SK-N-MC (cell line): Measurements from ENCODE around the gene MRTFB.

Source experiments
- DNase-seq: peaks from one replicate; pipeline ENCODE4 v3.0.0-alpha.2; 2011; ENCODE audit warnings: low read depth, low spot score
- H3K27ac ChIP-seq: fragments of 200-600 bp; sonication (generic); 2 replicates; pipeline ENCODE4 v1.5.1; 2016; ENCODE audit warnings: mixed run types
- H3K36me3 ChIP-seq: fragments of 200-600 bp; sonication (generic); 2 replicates; pipeline ENCODE4 v1.6.1; 2017; ENCODE audit warnings: antibody characterized with exemption, low read length, mixed read lengths; ENCODE audit not compliant: insufficient read depth
- H3K4me3 ChIP-seq: fragments of 200-600 bp; sonication (generic); 2 replicates; pipeline ENCODE4 v1.5.1; 2016
- H3K9ac ChIP-seq: fragments of 200-600 bp; sonication (generic); 2 replicates; pipeline ENCODE4 v1.8.0; 2017; ENCODE audit warnings: mixed run types, mixed read lengths; ENCODE audit not compliant: insufficient read length
- H3K9me3 ChIP-seq: fragments of 200-600 bp; sonication (generic); 2 replicates; pipeline ENCODE4 v1.6.1; 2017; ENCODE audit warnings: low read depth, mild to moderate bottlenecking, antibody characterized with exemption, low read length, moderate library complexity, mixed read lengths
- EZH2 ChIP-seq: fragments of 200-600 bp; sonication (generic); IDR thresholded peaks from one replicate; pipeline ENCODE4 v1.6.1; 2017; ENCODE audit warnings: antibody characterized with exemption
- FOXP2 ChIP-seq: optimal IDR thresholded peaks from 2 replicates; pipeline ENCODE3; 2011; ENCODE audit warnings: mild to moderate bottlenecking, moderate library complexity; ENCODE audit not compliant: insufficient read depth; ENCODE audit errors: extremely low read length, control extremely low read depth
- POLR2AphosphoS5 ChIP-seq: IDR thresholded peaks from 2 replicates; pipeline ENCODE4 v1.6.1; 2012; ENCODE audit warnings: mild to moderate bottlenecking, low read depth, low read length, borderline replicate concordance

MRTFB gene

DNA sequence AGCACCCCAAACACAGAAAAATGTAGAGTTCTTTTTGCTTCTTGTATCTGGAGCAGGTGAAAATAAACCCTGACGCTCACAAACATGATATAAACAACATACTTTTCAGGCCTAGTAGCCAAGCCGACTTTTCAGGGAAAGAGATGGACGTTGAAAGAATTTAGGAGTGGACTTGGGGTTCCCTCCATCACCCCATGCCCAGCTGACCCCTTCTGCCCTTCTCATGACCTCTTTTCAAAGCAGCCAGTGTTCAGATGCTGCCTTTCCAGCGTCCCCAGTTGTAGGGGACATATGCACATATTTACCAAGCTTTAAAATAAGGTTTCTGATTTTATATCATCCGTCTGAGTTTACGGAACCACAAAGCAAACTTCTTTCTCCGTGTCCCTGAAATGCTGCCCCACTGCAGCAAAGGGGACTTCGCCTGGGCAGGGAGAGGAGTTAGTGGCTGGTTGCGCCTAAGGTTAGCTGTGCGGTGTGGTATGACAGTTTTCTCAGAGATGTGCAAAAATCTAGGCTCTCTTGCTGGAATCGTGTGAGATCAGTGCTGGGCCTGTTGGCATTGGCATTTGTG is 235.5 kb downstream of the MRTFB start:
- Histone ChIP-seq H3K27ac (peak overlapping the region; percentile 77; the same call in 1 of the 2 replicates), H3K9ac (no peak overlapping the region), H3K9me3 (no peaks in the 10 kb centered on the region), H3K36me3 (no peaks in the 10 kb centered on the region), H3K4me3 (peak overlapping the region; percentile 71; the same call in 1 of the 2 replicates)
- no peak for DNase-seq
- no peak for TF ChIP-seq POLR2AphosphoS5
- TF ChIP-seq FOXP2: no peak
- TF ChIP-seq EZH2: no peak

- Histone ChIP-seq H3K36me3 (no peaks in the 10 kb centered on the region), H3K9me3 (no peaks in the 10 kb centered on the region), H3K9ac (no peak overlapping the region), H3K27ac (no peak overlapping the region), H3K4me3 (no peak overlapping the region)
- TF ChIP-seq POLR2AphosphoS5 (no peak), FOXP2 (no peak)
- no peak for DNase-seq
Measured at GRCh38 chr16:14307059-14307526, 236.0 kb downstream of the MRTFB start.

DNA sequence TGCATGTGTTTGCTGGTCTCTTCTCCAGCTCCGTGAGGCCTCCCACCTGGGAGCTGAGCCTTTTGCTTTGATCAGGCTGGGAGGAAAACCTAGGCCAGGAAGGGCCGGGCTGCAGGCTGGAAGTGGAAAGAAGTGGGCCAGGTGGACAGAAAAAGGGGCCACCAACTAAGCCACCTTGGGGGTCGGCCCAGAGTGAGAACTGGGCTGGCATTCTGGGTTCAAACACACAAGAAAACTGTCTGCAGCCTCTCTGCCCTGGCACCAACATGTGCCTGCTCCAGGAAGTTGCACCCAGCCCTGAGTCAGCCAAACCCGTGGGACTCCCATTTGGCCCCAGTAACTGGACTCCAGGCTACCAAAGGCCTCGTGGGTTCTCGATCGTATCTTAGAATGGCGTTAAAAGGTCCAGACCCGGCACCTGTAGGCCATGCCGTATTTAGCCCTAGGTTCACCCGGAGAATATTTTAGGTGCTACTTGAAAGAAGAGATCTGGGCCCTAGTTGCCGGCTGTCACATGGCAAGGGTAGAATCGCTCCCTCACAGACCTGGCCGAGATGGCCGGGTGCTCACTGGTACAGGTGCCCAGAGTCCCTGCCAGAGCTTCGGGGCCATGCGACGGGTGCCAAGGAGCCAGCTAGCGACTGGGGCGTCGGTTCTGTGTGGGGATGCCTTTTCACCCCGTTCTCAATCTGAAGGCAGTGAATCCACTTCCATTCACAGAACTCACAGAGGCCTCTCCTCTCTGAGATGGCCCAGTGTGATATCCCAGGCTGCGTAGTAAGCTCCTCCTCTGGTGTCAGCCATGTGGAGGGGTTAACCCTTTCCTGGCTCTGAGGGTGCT is 236.6 kb downstream of the MRTFB start:
- DNase-seq: no peak
- TF ChIP-seq EZH2: no peak
- TF ChIP-seq FOXP2: no peak
- no peak for TF ChIP-seq POLR2AphosphoS5
- Histone ChIP-seq H3K27ac (no peak overlapping the region), H3K36me3 (no peaks in the 10 kb centered on the region), H3K9me3 (no peaks in the 10 kb centered on the region), H3K9ac (no peak overlapping the region), H3K4me3 (no peak overlapping the region)

- TF ChIP-seq EZH2: no peak
- TF ChIP-seq POLR2AphosphoS5: no peak
- TF ChIP-seq FOXP2: no peak
- Histone ChIP-seq H3K4me3 (peak overlapping the region; percentile 78), H3K9me3 (no peaks in the 10 kb centered on the region), H3K36me3 (no peaks in the 10 kb centered on the region), H3K9ac (no peak overlapping the region), H3K27ac (peak overlapping the region; percentile 92)
- DNase-seq: no peak
Measured at GRCh38 chr16:14308368-14308723, 237.2 kb downstream of the MRTFB start.

GRCh38 chr16:14309001-14309886 is 238.1 kb downstream of the MRTFB start:
- peak overlapping the region; percentile 92 for H3K27ac ChIP-seq
- H3K4me3 ChIP-seq: peak overlapping the region; percentile 78
- no peak for TF ChIP-seq FOXP2
- no peak for TF ChIP-seq POLR2AphosphoS5
- no peak for TF ChIP-seq EZH2

GRCh38 chr16:14309906-14310305 is 238.8 kb downstream of the MRTFB start:
- Histone ChIP-seq H3K4me3 (peak overlapping the region; percentile 78; the same call in 1 of the 2 replicates), H3K9ac (no peak overlapping the region), H3K9me3 (no peaks in the 10 kb centered on the region), H3K27ac (peak overlapping the region; percentile 92; the same call in 1 of the 2 replicates), H3K36me3 (no peaks in the 10 kb centered on the region)
- TF ChIP-seq EZH2 (no peak), POLR2AphosphoS5 (no peak), FOXP2 (no peak)
- no peak for DNase-seq

More at GRCh38 chr16:14309001-14309886, 238.1 kb downstream of the MRTFB start:
- H3K36me3 ChIP-seq: no peaks in the 10 kb centered on the region
- H3K9me3 ChIP-seq: no peaks in the 10 kb centered on the region
- peak overlapping the region; percentile 63 for H3K9ac ChIP-seq
- DNase-seq: no peak

DNA sequence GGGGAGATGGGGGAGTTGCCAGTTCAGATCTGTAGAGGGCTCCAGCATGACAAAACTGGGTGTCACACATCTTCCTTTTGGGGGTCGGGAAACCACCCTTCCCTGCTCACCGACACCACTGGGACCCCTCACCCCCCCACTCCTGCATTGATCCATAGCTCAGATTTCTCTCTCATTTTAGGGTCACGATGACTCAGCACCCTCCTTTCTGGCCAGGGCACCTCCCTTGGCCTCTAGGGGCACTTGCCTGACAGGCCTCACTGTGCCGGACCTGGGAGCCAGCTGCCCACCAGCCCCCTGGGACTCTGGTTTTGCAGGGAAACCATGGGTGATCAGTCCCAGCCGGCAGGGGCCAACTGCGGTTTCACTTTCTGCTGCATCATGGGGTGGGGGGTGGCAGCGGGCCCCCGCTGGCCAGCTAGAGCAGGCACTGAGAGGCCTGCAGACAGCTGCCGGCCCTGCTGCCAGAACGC is 239.4 kb downstream of the MRTFB start:
- H3K9ac ChIP-seq: no peak overlapping the region
- H3K4me3 ChIP-seq: no peak overlapping the region
- no peak overlapping the region for H3K27ac ChIP-seq

GRCh38 chr16:14314116-14314515 is 243.0 kb downstream of the MRTFB start:
- no peaks in the 10 kb centered on the region for H3K36me3 ChIP-seq
- no peak for DNase-seq
- H3K9me3 ChIP-seq: no peaks in the 10 kb centered on the region
- H3K27ac ChIP-seq: no peak overlapping the region
- no peak overlapping the region for H3K9ac ChIP-seq
- no peak for TF ChIP-seq POLR2AphosphoS5
- no peak for TF ChIP-seq FOXP2
- no peak for TF ChIP-seq EZH2
- H3K4me3 ChIP-seq: no peak overlapping the region

More for the DNA sequence above, 239.4 kb downstream of the MRTFB start:
- Histone ChIP-seq H3K9me3 (no peaks in the 10 kb centered on the region), H3K36me3 (no peaks in the 10 kb centered on the region)
- DNase-seq: no peak
- no peak for TF ChIP-seq POLR2AphosphoS5
- no peak for TF ChIP-seq FOXP2
- TF ChIP-seq EZH2: no peak
